ENCODE data around the gene NOM1. TPM values are rescaled to one million over a fixed set of nuclear protein-coding genes. Genes with fewer than 3 reads are reported as not detected.
A peak's percentile ranks its signal among the peaks of the same experiment; 100 is the strongest.

The NOM1 gene
- total and polyA plus RNA-seq, 2 donors (not counting 3 experiments of a cell fraction or from before 2014, with no cell fraction given), result 13.7 to 38.6 TPM

DNA sequence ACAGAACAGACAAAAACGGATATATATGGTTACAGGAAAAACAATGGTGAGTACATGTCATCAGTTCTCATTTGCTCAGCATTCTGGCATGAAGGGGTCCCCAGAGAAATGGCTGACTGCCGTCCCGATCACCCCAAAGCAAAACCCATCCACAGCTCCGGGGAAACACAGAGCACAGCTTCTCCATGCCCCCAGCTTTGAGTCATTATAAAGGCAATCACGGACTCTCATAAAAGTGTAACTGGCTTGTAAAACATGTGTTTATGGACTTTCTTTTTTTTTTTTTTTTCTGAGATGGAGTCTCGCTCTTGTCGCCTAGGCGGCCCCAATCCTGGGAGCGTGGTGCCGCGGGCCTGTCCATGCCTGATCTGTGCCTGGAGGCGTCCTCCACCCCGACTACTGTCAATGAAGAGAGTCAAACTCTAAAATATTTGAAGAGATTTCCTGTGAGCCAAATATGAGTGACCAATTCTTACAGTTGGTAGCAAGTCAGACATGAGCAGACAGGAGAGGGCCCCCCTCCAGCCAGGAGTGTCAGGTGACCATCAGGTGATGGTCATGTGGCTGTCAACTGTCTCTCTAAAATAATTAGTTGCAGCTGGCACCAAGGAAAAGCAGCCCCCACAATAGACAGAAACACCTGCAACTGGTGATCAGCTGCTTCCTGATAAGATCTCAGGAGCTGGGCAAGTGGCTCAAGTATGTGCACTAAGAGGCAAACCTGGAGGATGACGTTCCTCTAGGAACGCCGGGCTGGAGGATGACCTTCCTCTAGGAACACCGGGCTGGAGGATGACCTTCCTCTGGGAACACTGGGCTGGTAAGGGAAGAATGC lies 21.7 kb upstream of the NOM1 start:
- ChIA-PET CTCF (interaction anchor here (0.9 to 1.9 kb wide), 2 partner anchors 21 to 22 kb away, joined by 3 to 11 read pairs; partner anchors contain the start of gene NOM1), POLR2A (no interaction called here)
- no peaks in the 10 kb centered on the region for H3K79me2 ChIP-seq (ENCODE audit: control insufficient read depth, insufficient read depth, low read length)
- no peaks in the 10 kb centered on the region for H3K9me1 ChIP-seq (replicated peaks; ENCODE audit: control insufficient read depth, extremely low read depth, insufficient read depth, low read length)
- no peaks in the 10 kb centered on the region for H3K36me3 ChIP-seq (ENCODE audit: control insufficient read depth in 2 of 2, extremely low read depth in 1 of 2, insufficient read depth in 2 of 2, low read length in 2 of 2)
- intact Hi-C loops (cut with micrococcal nuclease), result loop anchor here (1.0 kb wide), 1 partner anchor 18 kb away; no protein-coding TSS in a partner anchor
- dilution Hi-C loops (cut with MboI; ENCODE audit: extremely low pct_ligation_motif_present, low sequenced_read_pairs), result no loop called here
- H3K9ac ChIP-seq (replicated peaks; ENCODE audit: extremely low read depth, insufficient read depth, low read length), result no peak overlapping the region
- H4K20me1 ChIP-seq (replicated peaks; ENCODE audit: control insufficient read depth, extremely low read depth, insufficient read depth, low read length), result no peaks in the 10 kb centered on the region
- FAIRE-seq (peak; percentile 49), DNase-seq (ENCODE audit: low read depth, low spot score) (peak; percentile 94)
- H3K9me3 ChIP-seq (replicated peaks; ENCODE audit: control insufficient read depth, insufficient read depth, low read length), result no peaks in the 10 kb centered on the region
- H3K4me3 ChIP-seq (replicated peaks in 1 of 3; ENCODE audit: insufficient read depth in 1 of 3, low read depth in 1 of 3, low read length in 3 of 3), result no peak overlapping the region
- no peak overlapping the region for H3K27ac ChIP-seq (ENCODE audit: insufficient read depth, low read depth, low read length)
- H3K4me2 ChIP-seq (ENCODE audit: insufficient read depth, low read length), result no peak overlapping the region
- TF ChIP-seq JUN (IDR thresholded peaks at IDR 0.05; ENCODE audit: borderline replicate concordance, insufficient read depth, insufficient read length, low read depth) (peak; percentile 29), EZH2 (IDR thresholded peaks at IDR 0.05; ENCODE audit: borderline replicate concordance, low read depth, low read length, severe bottlenecking) (no peak), FOS (IDR thresholded peaks at IDR 0.05; ENCODE audit: borderline replicate concordance, insufficient read depth, low read length) (no peak), GATA2 (IDR thresholded peaks at IDR 0.05; ENCODE audit: insufficient read depth, insufficient read length, low read depth, low read length) (peak; percentile 82), POLR2AphosphoS5 (IDR thresholded peaks at IDR 0.05; ENCODE audit: insufficient read depth, low read depth, low read length) (peak; percentile 60)
- H3K4me1 ChIP-seq (ENCODE audit: control insufficient read depth, extremely low read depth, insufficient read depth, low read length), result peaks cover 29% of the 10 kb centered on the region
- BruUV-seq (replicated peaks), result no TSS peak
- no peak overlapping the region for H2AFZ ChIP-seq (ENCODE audit: low read depth, low read length)
- no peaks in the 10 kb centered on the region for H3K27me3 ChIP-seq (ENCODE audit: control insufficient read depth in 2 of 2, insufficient read depth in 2 of 2, low read length in 2 of 2)

DNA sequence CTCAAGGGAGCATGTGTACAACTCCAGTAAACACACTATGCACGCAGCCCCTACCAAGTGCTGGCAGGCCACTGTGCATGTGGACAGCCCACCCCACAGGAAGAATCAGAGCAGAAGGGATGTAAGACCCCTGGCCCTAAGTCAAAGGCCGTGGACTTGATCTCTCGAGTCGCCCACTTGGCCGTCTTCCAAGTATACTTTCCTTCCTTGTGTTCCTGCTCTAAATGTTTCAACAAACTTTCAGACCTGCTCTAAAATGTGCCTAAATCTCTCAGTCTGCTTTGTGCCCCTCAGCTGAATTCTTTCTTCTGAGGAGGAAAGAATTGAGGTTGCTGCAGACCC lies 21.1 kb upstream of the NOM1 start:
- FAIRE-seq, result no peak
- BruUV-seq (replicated peaks), result no TSS peak

More for the DNA sequence above, 21.1 kb upstream of the NOM1 start:
- Histone ChIP-seq H3K27ac (ENCODE audit: insufficient read depth, low read depth, low read length) (peak overlapping the region; percentile 35), H3K9me3 (replicated peaks; ENCODE audit: control insufficient read depth, insufficient read depth, low read length) (no peaks in the 10 kb centered on the region), H3K79me2 (ENCODE audit: control insufficient read depth, insufficient read depth, low read length) (no peaks in the 10 kb centered on the region), H3K4me3 (replicated peaks in 1 of 3; ENCODE audit: insufficient read depth in 1 of 3, low read depth in 1 of 3, low read length in 3 of 3) (no peak overlapping the region), H3K27me3 (ENCODE audit: control insufficient read depth in 2 of 2, insufficient read depth in 2 of 2, low read length in 2 of 2) (no peaks in the 10 kb centered on the region), H3K9ac (replicated peaks; ENCODE audit: extremely low read depth, insufficient read depth, low read length) (no peak overlapping the region), H3K4me1 (ENCODE audit: control insufficient read depth, extremely low read depth, insufficient read depth, low read length) (peaks cover 34% of the 10 kb centered on the region), H3K9me1 (replicated peaks; ENCODE audit: control insufficient read depth, extremely low read depth, insufficient read depth, low read length) (no peaks in the 10 kb centered on the region), H2AFZ (ENCODE audit: low read depth, low read length) (peak overlapping the region; percentile 23), H3K36me3 (ENCODE audit: control insufficient read depth in 2 of 2, extremely low read depth in 1 of 2, insufficient read depth in 2 of 2, low read length in 2 of 2) (no peaks in the 10 kb centered on the region), H4K20me1 (replicated peaks; ENCODE audit: control insufficient read depth, extremely low read depth, insufficient read depth, low read length) (no peaks in the 10 kb centered on the region), H3K4me2 (ENCODE audit: insufficient read depth, low read length) (no peak overlapping the region)
- TF ChIP-seq, protein P1, sequence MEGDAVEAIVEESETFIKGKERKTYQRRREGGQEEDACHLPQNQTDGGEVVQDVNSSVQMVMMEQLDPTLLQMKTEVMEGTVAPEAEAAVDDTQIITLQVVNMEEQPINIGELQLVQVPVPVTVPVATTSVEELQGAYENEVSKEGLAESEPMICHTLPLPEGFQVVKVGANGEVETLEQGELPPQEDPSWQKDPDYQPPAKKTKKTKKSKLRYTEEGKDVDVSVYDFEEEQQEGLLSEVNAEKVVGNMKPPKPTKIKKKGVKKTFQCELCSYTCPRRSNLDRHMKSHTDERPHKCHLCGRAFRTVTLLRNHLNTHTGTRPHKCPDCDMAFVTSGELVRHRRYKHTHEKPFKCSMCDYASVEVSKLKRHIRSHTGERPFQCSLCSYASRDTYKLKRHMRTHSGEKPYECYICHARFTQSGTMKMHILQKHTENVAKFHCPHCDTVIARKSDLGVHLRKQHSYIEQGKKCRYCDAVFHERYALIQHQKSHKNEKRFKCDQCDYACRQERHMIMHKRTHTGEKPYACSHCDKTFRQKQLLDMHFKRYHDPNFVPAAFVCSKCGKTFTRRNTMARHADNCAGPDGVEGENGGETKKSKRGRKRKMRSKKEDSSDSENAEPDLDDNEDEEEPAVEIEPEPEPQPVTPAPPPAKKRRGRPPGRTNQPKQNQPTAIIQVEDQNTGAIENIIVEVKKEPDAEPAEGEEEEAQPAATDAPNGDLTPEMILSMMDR (IDR thresholded peaks at IDR 0.05; ENCODE audit: extremely low read depth in 1 of 2, insufficient read depth in 1 of 2, low read depth in 1 of 2, low read length in 2 of 2), result no peak
- TF ChIP-seq JUN (IDR thresholded peaks at IDR 0.05; ENCODE audit: borderline replicate concordance, insufficient read depth, insufficient read length, low read depth) (peak; percentile 1), GATA2 (IDR thresholded peaks at IDR 0.05; ENCODE audit: insufficient read depth, insufficient read length, low read depth, low read length) (no peak), POLR2AphosphoS5 (IDR thresholded peaks at IDR 0.05; ENCODE audit: insufficient read depth, low read depth, low read length) (no peak), POLR2A (IDR thresholded peaks at IDR 0.05; ENCODE audit: low read depth, low read length) (no peak)
- dilution Hi-C loops (cut with MboI; ENCODE audit: extremely low pct_ligation_motif_present, low sequenced_read_pairs) (no loop called here), intact Hi-C loops (cut with micrococcal nuclease) (loop anchor here (1.0 kb wide), 1 partner anchor 19 kb away; no protein-coding TSS in a partner anchor)
- ChIA-PET POLR2A (no interaction called here), CTCF (interaction anchor here (0.9 kb wide), 1 partner anchor 21 kb away, joined by 3 read pairs; the partner anchor contains the start of gene NOM1)
- DNase-seq (ENCODE audit: low read depth, low spot score), result no peak

Data from endothelial cell of umbilical vein (primary cell).